Neural progenitor cell (in vitro differentiated cells): ENCODE measurements around the gene ATE1.

Source experiments
- EZH2 ChIP-seq: fragments of 200-600 bp; sonication (generic); IDR thresholded peaks from 2 replicates; pipeline ENCODE4 v1.6.1; 2017; ENCODE audit warnings: antibody characterized with exemption, mild to moderate bottlenecking, moderate library complexity
- TF ChIP-seq, protein P1 (sequence below): fragments of 200-600 bp; sonication (generic); IDR thresholded peaks from 2 replicates; pipeline ENCODE4 v1.5.1; 2017; ENCODE audit warnings: antibody characterized with exemption, mild to moderate bottlenecking

DNA sequence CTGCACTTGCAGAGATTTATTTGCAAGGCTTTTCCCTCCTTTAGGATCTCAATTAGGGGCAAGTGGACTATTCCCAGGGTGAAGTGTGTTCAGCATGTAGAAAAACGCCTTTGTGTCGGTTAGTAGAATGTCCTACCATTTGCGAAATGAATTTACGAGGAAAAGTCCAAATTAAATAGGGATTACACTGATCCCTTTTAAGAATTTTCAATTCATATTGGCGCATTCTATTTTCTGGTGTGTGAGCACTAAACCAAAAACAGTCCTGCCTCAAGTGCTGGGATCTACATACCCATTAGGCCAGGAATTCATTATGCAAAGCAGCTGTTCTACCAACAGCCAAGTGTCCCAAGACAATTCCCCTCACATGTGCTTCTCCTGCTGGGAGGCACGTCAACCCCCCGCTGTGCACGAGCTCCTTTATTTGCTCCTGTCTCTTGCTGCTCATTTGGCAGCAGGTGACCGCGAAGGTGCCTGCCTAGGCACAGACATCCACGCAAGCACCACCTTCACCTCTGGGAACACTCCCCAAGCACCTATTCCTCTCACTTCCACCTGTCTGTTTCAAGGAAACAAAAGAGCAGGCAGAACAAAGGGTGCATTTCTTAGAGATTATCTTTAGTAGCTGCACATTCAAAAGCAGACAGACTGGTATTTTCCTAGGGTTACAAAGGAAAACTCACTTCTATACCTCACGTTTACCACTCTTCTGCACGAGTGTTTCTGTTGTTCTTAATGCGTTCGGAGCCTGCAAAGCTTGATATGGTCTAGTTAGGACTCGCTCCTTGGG lies 195.0 kb downstream of the ATE1 start:
- TF ChIP-seq, protein P1, sequence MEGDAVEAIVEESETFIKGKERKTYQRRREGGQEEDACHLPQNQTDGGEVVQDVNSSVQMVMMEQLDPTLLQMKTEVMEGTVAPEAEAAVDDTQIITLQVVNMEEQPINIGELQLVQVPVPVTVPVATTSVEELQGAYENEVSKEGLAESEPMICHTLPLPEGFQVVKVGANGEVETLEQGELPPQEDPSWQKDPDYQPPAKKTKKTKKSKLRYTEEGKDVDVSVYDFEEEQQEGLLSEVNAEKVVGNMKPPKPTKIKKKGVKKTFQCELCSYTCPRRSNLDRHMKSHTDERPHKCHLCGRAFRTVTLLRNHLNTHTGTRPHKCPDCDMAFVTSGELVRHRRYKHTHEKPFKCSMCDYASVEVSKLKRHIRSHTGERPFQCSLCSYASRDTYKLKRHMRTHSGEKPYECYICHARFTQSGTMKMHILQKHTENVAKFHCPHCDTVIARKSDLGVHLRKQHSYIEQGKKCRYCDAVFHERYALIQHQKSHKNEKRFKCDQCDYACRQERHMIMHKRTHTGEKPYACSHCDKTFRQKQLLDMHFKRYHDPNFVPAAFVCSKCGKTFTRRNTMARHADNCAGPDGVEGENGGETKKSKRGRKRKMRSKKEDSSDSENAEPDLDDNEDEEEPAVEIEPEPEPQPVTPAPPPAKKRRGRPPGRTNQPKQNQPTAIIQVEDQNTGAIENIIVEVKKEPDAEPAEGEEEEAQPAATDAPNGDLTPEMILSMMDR, result no peak
- TF ChIP-seq EZH2, result no peak
